Choroid plexus epithelial cell (primary cell): ENCODE results near the gene PDZD2.

Experiments used
- DNase-seq: peaks from one replicate; pipeline ENCODE4 v3.0.0-alpha.2; 2010; ENCODE audit warnings: low read depth
- H3K4me3 ChIP-seq: 2 replicates; pipeline ENCODE4 v1.5.1; 2011; ENCODE audit warnings: low read depth, mild to moderate bottlenecking, control low read depth, low read length, moderate library complexity
- TF ChIP-seq, protein P1 (sequence below): conservative IDR thresholded peaks from 2 replicates; pipeline ENCODE4 v1.5.1; 2011; ENCODE audit warnings: low read depth, mild to moderate bottlenecking, control low read depth, inconsistent platforms, low read length, moderate library complexity

Gene PDZD2

DNA sequence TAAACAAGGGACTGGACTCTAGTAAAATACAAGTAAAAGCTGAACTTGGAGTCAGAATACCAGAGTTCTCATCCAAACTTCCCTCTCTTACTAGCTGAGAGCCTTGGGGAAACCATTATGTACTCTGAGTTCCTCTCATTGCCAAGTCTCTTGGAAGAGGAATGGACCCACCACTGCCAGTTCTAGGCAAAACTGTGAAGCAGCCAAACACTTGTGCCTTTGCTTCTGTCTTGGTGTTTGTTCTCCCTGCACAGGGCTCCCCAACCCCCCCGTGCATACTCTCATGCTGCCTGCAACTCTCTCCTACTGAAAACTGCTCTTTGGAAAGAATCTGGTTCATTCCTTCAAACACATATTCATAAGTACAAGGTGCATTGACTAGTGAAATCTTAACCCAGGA is 102.6 kb downstream of the PDZD2 start:
- no peak for DNase-seq
- H3K4me3 ChIP-seq = no peak overlapping the region
- TF ChIP-seq, protein P1, sequence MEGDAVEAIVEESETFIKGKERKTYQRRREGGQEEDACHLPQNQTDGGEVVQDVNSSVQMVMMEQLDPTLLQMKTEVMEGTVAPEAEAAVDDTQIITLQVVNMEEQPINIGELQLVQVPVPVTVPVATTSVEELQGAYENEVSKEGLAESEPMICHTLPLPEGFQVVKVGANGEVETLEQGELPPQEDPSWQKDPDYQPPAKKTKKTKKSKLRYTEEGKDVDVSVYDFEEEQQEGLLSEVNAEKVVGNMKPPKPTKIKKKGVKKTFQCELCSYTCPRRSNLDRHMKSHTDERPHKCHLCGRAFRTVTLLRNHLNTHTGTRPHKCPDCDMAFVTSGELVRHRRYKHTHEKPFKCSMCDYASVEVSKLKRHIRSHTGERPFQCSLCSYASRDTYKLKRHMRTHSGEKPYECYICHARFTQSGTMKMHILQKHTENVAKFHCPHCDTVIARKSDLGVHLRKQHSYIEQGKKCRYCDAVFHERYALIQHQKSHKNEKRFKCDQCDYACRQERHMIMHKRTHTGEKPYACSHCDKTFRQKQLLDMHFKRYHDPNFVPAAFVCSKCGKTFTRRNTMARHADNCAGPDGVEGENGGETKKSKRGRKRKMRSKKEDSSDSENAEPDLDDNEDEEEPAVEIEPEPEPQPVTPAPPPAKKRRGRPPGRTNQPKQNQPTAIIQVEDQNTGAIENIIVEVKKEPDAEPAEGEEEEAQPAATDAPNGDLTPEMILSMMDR = no peak

DNA sequence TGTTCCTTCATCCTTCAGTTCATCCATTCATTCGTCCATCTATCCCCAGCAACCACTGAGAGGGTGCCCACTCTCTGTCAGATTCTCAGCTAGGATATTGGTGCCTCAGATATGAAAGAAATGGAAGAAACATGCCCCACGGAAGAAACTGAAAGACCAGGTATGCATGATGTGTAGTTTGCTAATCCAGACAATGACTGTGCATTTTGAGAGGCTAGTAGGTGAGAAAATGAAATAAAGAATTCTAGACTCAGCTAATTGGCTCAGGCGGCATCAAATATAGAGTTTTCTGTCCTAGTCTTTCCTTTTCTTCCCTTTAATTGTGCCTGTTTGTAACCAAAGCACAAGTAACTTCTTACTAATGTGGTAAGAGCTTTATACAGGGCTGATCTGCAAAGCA is 104.7 kb downstream of the PDZD2 start:
- DNase-seq = no peak
- H3K4me3 ChIP-seq = no peak overlapping the region
- TF ChIP-seq, protein P1 = no peak

DNA sequence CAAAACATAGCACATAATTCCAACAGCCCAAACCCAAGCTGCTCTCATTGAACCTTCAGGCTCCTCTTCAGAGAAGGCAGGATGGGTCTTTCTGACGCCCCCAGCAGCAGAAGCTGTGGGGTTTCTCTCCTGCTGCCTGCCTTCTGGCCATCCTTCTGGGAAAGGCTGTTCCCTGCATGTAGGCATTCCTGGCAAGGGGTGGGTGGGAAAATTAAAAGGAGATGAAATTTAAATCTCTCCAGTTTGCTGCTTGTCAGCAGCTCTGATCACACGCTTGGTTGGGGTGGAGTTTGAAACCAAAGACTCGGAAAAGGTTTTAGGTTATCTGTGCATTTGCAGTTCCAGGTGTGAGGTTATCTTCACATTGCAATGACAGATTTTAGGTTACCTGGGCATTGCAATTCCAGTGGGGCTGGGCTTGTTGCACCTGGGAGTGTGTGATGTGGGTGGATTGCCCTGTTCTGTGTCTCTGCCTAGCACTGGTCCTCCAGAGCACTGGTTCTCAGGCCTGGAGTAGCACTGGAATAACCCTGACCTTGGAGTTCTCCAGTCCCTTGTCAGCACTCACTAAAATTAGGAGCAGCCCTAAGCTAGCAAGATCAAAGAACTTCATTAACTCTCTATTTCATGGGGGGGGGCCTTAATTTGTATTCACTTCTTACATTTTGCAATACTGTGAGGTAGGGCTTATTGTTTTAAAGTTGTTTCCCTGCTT is 109.7 kb downstream of the PDZD2 start:
- no peak for DNase-seq
- no peak overlapping the region for H3K4me3 ChIP-seq
- TF ChIP-seq, protein P1 = no peak

DNA sequence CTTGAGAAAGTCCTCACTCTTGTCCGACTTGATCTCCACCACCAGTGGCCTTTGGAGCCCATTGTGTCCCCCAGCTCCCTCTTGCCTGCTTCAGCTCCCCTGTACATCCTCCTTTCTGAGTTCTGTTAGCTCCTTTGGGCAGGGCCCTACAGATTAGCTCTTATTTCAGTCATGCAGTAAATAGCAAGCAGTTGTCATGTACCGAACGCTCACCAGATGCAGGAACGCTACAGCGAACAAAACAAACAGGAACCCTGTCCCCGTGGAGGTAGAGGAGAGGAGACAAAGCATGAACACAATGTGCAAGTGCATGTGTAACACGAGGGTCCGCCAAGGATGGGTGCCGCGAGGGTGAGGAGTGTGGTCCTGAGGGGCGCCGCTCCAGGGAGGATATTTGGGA is 111.3 kb downstream of the PDZD2 start:
- no peak overlapping the region for H3K4me3 ChIP-seq
- TF ChIP-seq, protein P1 = no peak
- no peak for DNase-seq

DNA sequence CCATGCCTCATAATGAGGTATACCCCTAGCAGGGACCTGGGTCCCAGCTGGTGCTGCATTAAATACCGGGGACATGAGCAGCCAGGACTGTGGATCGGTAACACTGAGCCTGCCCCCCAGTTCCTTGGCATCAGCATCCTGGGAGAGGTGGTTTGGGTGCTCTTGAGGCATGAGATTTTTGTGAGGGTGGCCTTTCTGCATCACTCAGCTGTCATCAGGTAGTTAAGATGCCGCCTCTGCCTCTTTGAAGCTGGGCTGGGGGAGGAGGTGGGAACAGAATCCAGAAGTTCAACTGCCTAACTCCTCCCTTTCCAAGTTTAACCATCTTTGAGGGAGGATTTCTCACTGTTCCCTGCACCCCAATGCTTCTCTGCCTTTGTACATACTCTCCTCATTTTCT is 112.7 kb downstream of the PDZD2 start:
- H3K4me3 ChIP-seq = no peak overlapping the region
- TF ChIP-seq, protein P1 = no peak
- no peak for DNase-seq

DNA sequence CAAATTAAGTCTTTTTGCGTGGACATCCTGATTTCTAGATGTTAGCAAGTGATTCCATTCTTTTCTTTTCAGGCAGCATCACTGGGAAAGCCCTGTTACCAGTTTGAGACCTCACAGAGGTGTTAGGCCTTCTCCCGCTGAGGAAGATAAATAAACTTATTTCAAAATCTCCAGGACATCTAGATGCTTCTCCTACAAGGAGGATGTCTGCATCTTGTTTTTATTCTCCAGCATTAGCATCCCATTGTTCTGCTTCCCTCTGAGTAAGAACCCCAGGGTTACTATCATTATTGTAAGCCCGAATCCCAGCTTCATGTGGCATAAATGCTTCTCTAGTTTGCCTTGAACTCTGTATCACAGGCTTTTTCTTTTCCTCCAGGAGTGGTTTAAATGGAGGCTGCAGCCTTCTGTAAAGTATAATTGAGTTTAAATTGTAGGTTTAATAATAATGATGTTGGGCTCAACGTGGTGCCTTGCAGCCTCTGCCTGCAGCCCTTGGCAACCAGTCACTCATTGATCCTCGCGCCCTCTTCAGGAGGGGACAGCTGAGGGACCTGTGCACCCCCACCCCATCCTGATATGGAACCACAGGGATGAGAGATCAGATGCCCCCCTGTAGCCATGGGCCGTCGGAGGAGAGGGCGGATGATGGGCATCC is 114.9 kb downstream of the PDZD2 start:
- DNase-seq = no peak
- TF ChIP-seq, protein P1 = no peak
- no peak overlapping the region for H3K4me3 ChIP-seq

DNA sequence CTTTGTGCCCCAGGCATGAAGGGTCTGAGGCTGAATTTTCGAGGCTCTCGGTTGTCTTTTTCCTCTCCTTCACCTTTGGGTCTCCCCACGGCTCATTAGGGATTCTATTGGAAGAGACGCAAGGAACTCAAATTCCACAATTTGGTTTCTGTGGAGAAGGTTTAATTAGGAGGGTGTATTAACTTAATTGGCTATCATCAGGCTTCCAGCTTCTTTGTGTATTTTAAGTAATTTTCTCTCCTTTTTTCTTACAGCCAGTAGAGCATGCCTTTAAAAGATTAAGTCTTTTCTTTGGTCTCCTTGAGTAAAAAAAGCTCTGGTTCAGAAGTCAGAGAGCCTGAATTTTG is 115.4 kb downstream of the PDZD2 start:
- DNase-seq = no peak
- TF ChIP-seq, protein P1 = no peak
- no peak overlapping the region for H3K4me3 ChIP-seq
